ENCODE results near the gene TMEM238. TPM values are rescaled to one million over a fixed set of nuclear protein-coding genes. Genes with fewer than 3 reads are reported as not detected.

Gene TMEM238
- total and polyA plus RNA-seq, 2 donors from 2014 or later = 8.1 to 24.3 TPM

GRCh38 chr19:55345818-55346724 is 38.0 kb downstream of the TMEM238 start:
- DNase-seq = peak in 2 of 5 donors; percentile 69 to 70
- Histone ChIP-seq H3K27me3 (ENCODE audit: control insufficient read depth, insufficient read depth, low read length) (no peaks in the 10 kb centered on the region), H3K9me3 (ENCODE audit: control insufficient read depth in 2 of 3, insufficient read depth in 1 of 3, low read length in 3 of 3) (no peaks in the 10 kb centered on the region), H3K36me3 (ENCODE audit: control insufficient read depth in 2 of 3, insufficient read depth in 3 of 3, low read length in 3 of 3) (no peaks in the 10 kb centered on the region), H3K27ac (ENCODE audit: low read depth in 2 of 2, low read length in 2 of 2) (no peak overlapping the region), H3K9ac (ENCODE audit: low read length in 3 of 3) (no peak overlapping the region), H3K4me3 (ENCODE audit: low read length in 3 of 3) (no peak overlapping the region), H3K4me1 (ENCODE audit: control insufficient read depth in 2 of 3, insufficient read depth in 2 of 3, low read depth in 1 of 3, low read length in 3 of 3) (peaks cover 0 to 4% (median 0%) of the 10 kb centered on the region in 3 donors)
- TF ChIP-seq CTCF (IDR thresholded peaks at IDR 0.05; ENCODE audit: borderline replicate concordance, extremely low read depth, insufficient read depth) = no peak
- FAIRE-seq = no peak
- intact Hi-C loops (cut with DNase I) = no loop called here

GRCh38 chr19:55345101-55345817 is 38.8 kb downstream of the TMEM238 start:
- no peaks in the 10 kb centered on the region for H3K27me3 ChIP-seq (ENCODE audit: control insufficient read depth, insufficient read depth, low read length)
- H3K27ac ChIP-seq (ENCODE audit: low read depth in 2 of 2, low read length in 2 of 2) = no peak overlapping the region
- no peak overlapping the region for H3K4me3 ChIP-seq (ENCODE audit: low read length in 3 of 3)
- no peaks in the 10 kb centered on the region for H3K9me3 ChIP-seq (ENCODE audit: control insufficient read depth in 2 of 3, insufficient read depth in 1 of 3, low read length in 3 of 3)
- no peak for FAIRE-seq
- peaks cover 0 to 10% (median 0%) of the 10 kb centered on the region in 3 donors for H3K4me1 ChIP-seq (ENCODE audit: control insufficient read depth in 2 of 3, insufficient read depth in 2 of 3, low read depth in 1 of 3, low read length in 3 of 3)
- intact Hi-C loops (cut with DNase I) = no loop called here
- no peak overlapping the region for H3K9ac ChIP-seq (ENCODE audit: low read length in 3 of 3)
- no peaks in the 10 kb centered on the region for H3K36me3 ChIP-seq (ENCODE audit: control insufficient read depth in 2 of 3, insufficient read depth in 3 of 3, low read length in 3 of 3)
- peak in 1 of 5 donors; percentile 68 for DNase-seq
- no peak for TF ChIP-seq CTCF (IDR thresholded peaks at IDR 0.05; ENCODE audit: borderline replicate concordance, extremely low read depth, insufficient read depth)

GRCh38 chr19:55344444-55344843 is 39.6 kb downstream of the TMEM238 start:
- no peak for FAIRE-seq

More at GRCh38 chr19:55344444-55344843, 39.6 kb downstream of the TMEM238 start:
- DNase-seq = no peak
- TF ChIP-seq CTCF (IDR thresholded peaks at IDR 0.05; ENCODE audit: borderline replicate concordance, extremely low read depth, insufficient read depth) = no peak
- Histone ChIP-seq H3K4me1 (ENCODE audit: control insufficient read depth in 2 of 3, insufficient read depth in 2 of 3, low read depth in 1 of 3, low read length in 3 of 3) (peaks cover 0 to 12% (median 0%) of the 10 kb centered on the region in 3 donors), H3K27me3 (ENCODE audit: control insufficient read depth, insufficient read depth, low read length) (no peaks in the 10 kb centered on the region), H3K9ac (ENCODE audit: low read length in 3 of 3) (no peak overlapping the region), H3K9me3 (ENCODE audit: control insufficient read depth in 2 of 3, insufficient read depth in 1 of 3, low read length in 3 of 3) (no peaks in the 10 kb centered on the region), H3K27ac (ENCODE audit: low read depth in 2 of 2, low read length in 2 of 2) (no peak overlapping the region), H3K36me3 (ENCODE audit: control insufficient read depth in 2 of 3, insufficient read depth in 3 of 3, low read length in 3 of 3) (no peaks in the 10 kb centered on the region), H3K4me3 (ENCODE audit: low read length in 3 of 3) (no peak overlapping the region)
- intact Hi-C loops (cut with DNase I) = no loop called here

Data from kidney (tissue), 14 donors.